Glutamatergic neuron (in vitro differentiated cells): ENCODE results near the gene CAMK1D. TPM values are rescaled to one million over a fixed set of nuclear protein-coding genes. Genes with fewer than 3 reads are reported as not detected.
"Not testable (repeated sequence)": the region's sequence is repeated elsewhere in the genome, so short reads cannot be mapped to it uniquely, and the experiment has no call there.

Experiments used
- DNase-seq: peaks from one replicate; pipeline ENCODE4 v3.0.0; 2022
- H3K27ac Mint-ChIP-seq: one replicate; pipeline ENCODE4 v1.8.0; 2020; ENCODE audit warnings: mild to moderate bottlenecking, mixed read lengths, inconsistent platforms; ENCODE audit not compliant: unreplicated experiment
- H3K27me3 Mint-ChIP-seq: one replicate; pipeline ENCODE4 v1.8.0; 2020; ENCODE audit warnings: mild to moderate bottlenecking, moderate library complexity, mixed read lengths, inconsistent platforms; ENCODE audit not compliant: unreplicated experiment
- H3K36me3 Mint-ChIP-seq: one replicate; pipeline ENCODE4 v1.8.0; 2020; ENCODE audit warnings: mild to moderate bottlenecking, mixed read lengths, inconsistent platforms; ENCODE audit not compliant: unreplicated experiment
- H3K4me1 Mint-ChIP-seq: one replicate; pipeline ENCODE4 v1.8.0; 2020; ENCODE audit warnings: mild to moderate bottlenecking, low read depth, mixed read lengths, inconsistent platforms; ENCODE audit not compliant: unreplicated experiment
- H3K4me3 Mint-ChIP-seq: one replicate; pipeline ENCODE4 v1.8.0; 2020; ENCODE audit warnings: mild to moderate bottlenecking, mixed read lengths, inconsistent platforms; ENCODE audit not compliant: unreplicated experiment
- H3K9me3 Mint-ChIP-seq: one replicate; pipeline ENCODE4 v1.8.0; 2020; ENCODE audit warnings: mild to moderate bottlenecking, moderate library complexity, mixed read lengths, inconsistent platforms; ENCODE audit not compliant: unreplicated experiment
- total RNA-seq: library from RNA; stranded (reverse); fragmentation: NEBNext Ultra II Directional; extraction: Animal tissue kit (Norgen Biotek cat#: 25700); gene quantifications from one replicate; pipeline ENCODE4 v1.2.1, GENCODE V29; 2021; ENCODE audit not compliant: unreplicated experiment
- TF ChIP-seq, protein P1 (sequence below): fragments of 200-600 bp; sonication (generic); IDR thresholded peaks from one replicate; pipeline ENCODE4 v1.5.0; 2021; ENCODE audit not compliant: partially characterized antibody, unreplicated experiment

CAMK1D gene
- total RNA-seq, 1 donor from 2014 or later: 29.8 TPM

DNA sequence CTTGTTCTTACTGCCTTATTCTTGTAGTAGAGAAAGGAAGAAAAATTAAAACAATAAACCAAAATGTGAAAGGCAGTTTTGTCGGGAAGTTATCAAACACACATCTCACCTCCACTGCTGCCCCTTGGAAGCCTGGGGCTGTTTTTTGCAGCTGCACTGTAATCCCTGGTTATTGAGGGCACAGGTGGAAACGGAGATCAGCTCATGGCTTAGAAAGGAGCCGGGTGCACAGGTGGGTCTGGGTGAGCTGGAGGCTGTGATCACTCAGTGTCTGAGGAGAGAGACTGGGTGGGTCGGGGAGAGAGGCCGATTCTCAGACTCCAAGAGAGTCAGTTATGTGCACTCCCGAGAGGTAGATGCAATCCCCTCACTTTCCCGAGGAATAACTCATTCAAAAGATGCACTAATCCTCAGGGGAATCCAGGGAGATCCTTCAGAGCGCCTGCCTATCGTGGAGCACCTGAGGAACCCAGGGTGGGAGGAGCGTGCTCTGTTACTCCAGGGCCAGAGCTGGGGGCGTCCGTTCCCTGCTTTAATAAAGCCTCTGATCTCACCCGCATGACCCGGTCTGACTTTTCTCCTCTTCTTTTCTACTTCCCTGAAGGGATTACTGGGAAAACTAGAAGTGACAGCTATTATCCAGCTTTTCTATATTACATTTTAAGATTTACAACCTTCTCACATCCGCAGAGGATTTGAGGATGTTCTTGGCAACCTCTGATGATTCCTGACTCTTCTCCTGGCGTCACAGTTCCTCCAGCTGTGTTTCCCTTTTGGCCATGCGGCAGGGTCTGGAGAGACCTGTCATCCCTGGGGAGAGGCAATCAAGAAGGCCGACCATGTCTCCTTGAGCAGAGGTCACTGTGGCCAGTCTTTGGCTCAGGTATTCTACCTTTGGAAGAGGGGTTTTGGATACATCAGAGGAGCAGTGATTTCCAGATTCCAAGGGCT, 82.1 kb downstream of the CAMK1D start:
- no peak overlapping the region for H3K27ac Mint-ChIP-seq
- H3K27me3 Mint-ChIP-seq: peaks cover 3% of the 10 kb centered on the region
- no peaks in the 10 kb centered on the region for H3K36me3 Mint-ChIP-seq
- peaks cover 6% of the 10 kb centered on the region for H3K9me3 Mint-ChIP-seq
- TF ChIP-seq, protein P1, sequence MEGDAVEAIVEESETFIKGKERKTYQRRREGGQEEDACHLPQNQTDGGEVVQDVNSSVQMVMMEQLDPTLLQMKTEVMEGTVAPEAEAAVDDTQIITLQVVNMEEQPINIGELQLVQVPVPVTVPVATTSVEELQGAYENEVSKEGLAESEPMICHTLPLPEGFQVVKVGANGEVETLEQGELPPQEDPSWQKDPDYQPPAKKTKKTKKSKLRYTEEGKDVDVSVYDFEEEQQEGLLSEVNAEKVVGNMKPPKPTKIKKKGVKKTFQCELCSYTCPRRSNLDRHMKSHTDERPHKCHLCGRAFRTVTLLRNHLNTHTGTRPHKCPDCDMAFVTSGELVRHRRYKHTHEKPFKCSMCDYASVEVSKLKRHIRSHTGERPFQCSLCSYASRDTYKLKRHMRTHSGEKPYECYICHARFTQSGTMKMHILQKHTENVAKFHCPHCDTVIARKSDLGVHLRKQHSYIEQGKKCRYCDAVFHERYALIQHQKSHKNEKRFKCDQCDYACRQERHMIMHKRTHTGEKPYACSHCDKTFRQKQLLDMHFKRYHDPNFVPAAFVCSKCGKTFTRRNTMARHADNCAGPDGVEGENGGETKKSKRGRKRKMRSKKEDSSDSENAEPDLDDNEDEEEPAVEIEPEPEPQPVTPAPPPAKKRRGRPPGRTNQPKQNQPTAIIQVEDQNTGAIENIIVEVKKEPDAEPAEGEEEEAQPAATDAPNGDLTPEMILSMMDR: no peak
- no peak overlapping the region for H3K4me3 Mint-ChIP-seq
- H3K4me1 Mint-ChIP-seq: peaks cover 18% of the 10 kb centered on the region
- no peak for DNase-seq

DNA sequence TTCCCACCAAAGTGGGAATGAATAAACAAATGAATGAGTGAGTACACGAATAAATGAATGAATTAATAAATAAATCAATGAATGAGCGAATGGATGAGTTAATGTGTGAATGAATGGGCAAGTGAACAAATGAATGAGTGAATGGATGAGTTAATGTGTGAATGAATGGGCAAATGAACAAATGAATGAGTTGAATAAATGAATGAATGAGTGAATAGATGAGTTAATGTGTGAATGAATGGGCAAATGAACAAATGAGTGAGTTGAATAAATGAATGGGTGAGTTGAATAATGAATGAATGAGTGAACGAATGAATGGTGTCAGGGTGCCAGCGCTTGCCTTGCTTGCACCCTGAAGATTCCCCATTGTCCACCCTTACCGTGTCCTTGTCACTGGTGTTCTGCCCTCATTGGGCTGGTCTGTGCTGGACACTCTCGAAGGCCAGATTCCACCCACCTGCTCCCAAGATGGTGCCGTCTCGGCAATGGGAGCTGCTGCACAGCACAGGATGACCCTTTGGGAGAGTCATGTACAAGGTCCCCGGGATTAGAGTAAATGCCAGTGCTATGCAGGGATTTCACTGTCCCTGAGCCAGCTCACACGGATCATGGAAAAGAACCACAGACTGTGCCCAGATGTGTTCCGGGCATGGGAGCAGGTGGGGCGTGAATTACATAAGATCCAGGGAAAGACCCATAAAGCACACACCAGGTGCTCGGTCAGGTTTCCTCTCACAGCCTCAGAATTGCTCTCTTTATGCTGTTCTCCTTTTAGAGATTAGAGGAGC, 83.2 kb downstream of the CAMK1D start:
- H3K27me3 Mint-ChIP-seq: peaks cover 6% of the 10 kb centered on the region
- H3K27ac Mint-ChIP-seq: no peak overlapping the region
- TF ChIP-seq, protein P1: no peak
- no peak for DNase-seq
- no peak overlapping the region for H3K4me3 Mint-ChIP-seq
- peaks cover 18% of the 10 kb centered on the region for H3K4me1 Mint-ChIP-seq
- H3K36me3 Mint-ChIP-seq: no peaks in the 10 kb centered on the region
- peaks cover 6% of the 10 kb centered on the region for H3K9me3 Mint-ChIP-seq

DNA sequence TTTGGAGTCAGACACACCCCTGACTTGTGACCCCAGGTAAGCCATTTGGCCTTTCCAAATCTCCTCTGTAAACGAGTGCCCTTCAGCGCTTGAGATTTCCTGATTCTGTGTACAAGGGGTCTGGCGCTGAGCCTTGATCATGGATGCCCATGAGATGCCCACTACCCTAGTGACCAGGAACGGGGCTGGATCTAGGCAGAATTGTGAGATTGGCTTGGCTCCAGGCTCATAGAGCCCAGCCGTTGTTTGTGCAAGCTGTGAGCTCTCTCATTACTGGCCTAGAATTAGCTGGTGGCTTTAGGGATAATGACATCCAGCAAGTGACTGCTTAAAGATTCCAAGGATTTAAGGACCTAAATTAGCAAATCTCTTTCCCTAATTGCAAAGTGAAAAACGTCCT, 84.9 kb downstream of the CAMK1D start:
- TF ChIP-seq, protein P1: no peak
- no peak overlapping the region for H3K27ac Mint-ChIP-seq
- DNase-seq: no peak

DNA sequence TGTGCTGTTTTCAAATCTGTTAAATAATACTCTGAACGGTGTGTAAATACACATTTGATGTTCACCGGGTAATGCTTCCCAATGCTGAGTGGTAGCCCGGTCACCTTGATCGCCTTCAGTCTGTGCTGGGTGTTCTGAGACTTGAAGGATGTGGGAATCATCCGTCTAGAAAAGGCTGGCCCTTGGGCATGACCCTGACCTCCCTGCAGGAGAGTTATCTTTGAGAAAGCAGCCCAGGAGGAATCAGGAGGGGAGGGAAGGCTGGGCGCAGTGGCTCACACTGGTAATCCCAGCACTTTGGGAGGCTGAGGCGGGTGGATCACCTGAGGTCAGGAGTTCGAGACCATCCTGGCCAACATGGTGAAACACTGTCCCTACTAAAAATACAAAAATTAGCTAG, 85.3 kb downstream of the CAMK1D start:
- H3K9me3 Mint-ChIP-seq, H3K36me3 Mint-ChIP-seq, DNase-seq, H3K27ac Mint-ChIP-seq, H3K27me3 Mint-ChIP-seq, H3K4me3 Mint-ChIP-seq: not testable (repeated sequence)
- peaks cover 18% of the 10 kb centered on the region for H3K4me1 Mint-ChIP-seq

More for the DNA sequence above, 84.9 kb downstream of the CAMK1D start:
- H3K4me1 Mint-ChIP-seq: peaks cover 18% of the 10 kb centered on the region
- H3K36me3 Mint-ChIP-seq: no peaks in the 10 kb centered on the region
- peaks cover 6% of the 10 kb centered on the region for H3K9me3 Mint-ChIP-seq
- H3K27me3 Mint-ChIP-seq: peaks cover 6% of the 10 kb centered on the region
- H3K4me3 Mint-ChIP-seq: no peak overlapping the region

DNA sequence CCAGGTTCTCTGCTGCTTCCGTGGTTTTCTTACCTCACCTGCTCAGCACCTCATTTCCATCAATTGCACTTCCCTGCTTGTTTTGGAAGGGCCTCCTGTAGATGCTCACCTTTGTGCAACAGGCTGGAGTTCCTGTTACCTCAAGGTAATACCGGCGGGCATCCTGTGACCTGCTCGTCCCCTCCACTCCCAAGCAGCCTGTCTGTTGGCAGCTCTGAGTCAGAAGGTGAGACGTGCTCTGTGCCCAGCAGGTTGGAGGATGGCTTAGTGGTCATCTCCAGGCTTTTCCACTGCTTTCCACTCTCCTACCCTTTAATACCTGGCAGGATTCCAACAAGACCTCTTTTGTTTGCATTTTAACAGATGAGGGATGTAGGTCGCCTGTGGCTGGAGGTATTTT, 86.0 kb downstream of the CAMK1D start:
- H3K4me1 Mint-ChIP-seq: peaks cover 12% of the 10 kb centered on the region
- H3K27me3 Mint-ChIP-seq: peaks cover 6% of the 10 kb centered on the region
- no peak for DNase-seq
- H3K4me3 Mint-ChIP-seq: no peak overlapping the region
- peaks cover 2% of the 10 kb centered on the region for H3K9me3 Mint-ChIP-seq
- TF ChIP-seq, protein P1: no peak
- H3K27ac Mint-ChIP-seq: no peak overlapping the region
- no peaks in the 10 kb centered on the region for H3K36me3 Mint-ChIP-seq
